ENCODE data around the gene PDCL2.

Gene PDCL2

DNA sequence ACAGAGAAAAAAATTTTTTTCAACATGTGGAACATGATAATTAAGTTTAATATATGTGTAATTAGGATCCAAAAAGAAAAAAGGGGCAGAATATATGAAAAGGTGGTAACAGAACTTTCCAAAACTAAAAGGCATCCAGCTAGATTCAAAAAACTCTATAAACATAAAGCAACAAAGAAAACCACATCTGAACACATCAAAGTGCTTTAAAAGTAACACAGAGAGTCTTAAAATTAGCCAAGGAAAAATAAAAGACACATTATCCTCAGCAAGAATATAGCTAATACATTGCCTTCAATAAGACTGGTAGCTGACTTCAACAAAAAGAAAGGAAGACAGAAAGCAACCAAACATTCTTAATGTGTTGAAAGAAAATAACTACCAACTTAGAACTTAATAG lies 53.5 kb downstream of the PDCL2 start:
- DNase-seq (ENCODE audit: low read depth), result no peak

DNA sequence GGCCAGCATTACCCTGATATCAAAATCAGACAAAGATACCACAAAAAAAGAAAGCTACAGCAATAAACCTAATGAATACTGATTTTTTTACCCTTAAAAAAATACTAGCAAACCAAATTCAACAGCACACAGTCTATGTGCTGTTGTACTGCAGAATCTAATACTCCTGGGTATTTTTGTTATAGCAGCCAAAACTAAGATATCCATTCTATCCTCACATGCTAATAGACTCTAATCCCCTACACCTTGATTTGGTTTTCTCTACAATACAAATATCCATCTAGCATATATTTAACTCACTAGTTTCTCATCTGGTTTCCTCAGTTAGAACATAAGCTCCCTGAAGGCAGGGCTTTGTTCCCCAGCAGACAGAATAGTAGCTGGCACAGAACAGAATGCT lies 57.7 kb downstream of the PDCL2 start:
- no peak for DNase-seq (ENCODE audit: low read depth)

DNA sequence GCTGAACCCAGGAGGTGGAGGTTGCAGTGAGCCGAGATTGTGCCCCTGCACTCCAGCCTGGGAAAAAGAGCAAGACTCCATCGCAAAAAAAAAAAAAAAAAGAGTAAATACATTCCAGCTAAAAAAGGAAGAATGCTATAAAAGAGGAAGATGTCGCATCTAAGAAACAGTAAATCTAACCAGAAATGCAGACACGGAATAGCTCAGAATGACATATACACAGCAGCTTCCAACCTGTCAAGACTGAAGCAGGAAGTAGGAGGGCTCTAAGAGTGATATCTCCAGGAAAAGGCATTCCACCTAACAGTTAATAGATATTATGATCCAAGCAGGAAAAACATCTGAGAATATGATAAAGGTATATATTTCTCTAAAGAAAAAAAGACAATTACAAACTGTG lies 61.4 kb downstream of the PDCL2 start:
- no peak for DNase-seq (ENCODE audit: low read depth)

DNA sequence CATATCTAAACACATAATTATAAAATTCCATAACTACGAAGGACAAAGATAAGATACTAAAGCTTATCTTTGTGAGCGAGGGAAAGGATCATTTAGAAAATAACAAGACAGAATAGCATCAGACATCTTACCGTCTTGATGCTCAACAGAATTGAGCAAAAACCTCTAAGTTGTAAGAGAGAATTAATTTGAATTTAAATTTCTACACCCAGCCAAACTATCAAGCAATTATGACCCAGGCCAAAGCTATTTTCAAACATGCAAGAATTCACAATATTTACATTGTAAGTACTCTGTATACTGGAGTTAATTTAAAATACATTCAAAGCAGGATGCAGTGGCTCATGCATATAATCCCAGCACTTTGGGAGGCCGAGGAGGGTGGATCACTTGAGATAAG lies 61.9 kb downstream of the PDCL2 start:
- DNase-seq (ENCODE audit: low read depth), result no peak

DNA sequence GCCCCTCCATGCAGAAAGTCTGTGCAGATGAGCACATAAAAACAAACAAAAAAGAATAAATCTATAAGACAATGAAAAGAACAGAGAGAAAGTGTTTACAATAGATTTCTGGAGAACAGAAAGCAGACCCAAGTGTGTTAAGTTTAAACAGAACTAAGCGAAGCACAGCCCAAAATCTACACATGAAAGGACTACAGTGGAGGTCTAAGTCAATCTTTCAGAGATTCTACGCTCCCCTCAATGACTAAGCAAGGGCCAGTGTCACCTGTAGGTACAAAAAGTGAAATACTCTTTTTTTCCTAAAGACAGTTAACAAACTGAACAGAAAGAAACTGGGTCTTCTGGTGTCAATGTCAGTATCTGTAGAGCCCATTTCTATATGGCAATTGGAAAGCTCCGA lies 63.6 kb downstream of the PDCL2 start:
- DNase-seq (ENCODE audit: low read depth), result no peak

DNA sequence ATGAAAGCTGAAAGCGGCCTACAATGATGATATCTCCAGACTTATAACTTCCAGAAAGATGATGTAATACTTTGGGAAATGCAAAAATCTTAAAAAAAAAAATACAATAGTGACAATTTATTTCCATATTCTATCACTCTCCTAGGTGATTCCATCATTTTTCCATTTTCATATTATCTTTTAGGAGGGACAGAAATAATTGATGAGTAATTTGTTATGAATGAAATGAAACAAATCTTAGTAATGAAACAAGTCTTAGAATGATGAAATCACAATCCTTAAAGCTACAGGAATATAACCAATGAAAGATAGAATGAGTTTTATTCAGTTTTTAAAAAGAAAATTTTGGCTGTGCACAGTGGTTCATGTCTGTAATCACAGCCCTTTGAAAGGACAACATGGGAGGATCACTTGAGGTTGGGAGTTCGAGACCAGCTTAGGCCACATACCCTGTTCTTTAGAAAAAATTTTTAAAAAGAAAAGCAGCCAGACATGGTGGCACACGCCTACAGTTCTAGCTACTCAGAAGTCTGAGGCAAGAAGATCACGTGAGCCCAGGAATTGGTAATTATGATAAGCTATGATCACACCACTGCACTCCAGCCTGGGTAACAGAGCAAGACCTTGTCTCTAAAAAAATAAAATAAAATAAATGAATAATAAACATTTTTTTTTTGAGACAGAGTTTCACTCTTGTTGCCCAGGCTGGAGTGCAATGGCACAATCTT lies 67.0 kb downstream of the PDCL2 start:
- DNase-seq (ENCODE audit: low read depth), result no peak

DNA sequence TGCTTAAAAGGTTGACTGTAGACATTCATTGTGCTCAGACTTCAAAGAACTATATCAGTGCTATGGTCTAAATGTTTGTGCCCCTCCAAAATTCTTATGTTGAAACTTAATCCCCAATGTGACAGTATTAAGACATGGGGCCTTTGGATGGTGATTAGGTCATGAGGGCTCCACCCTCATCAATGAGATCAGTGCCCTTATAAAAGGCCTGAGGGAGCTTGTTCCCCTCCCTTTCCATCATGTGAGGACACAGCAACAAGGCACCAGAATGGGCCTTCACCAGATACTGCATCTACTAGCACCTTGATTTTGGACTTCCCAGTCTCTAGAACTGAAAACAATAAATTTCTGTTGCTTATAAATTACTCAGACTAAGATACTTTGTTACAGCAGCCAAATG lies 73.6 kb downstream of the PDCL2 start:
- no peak for DNase-seq (ENCODE audit: low read depth)

DNA sequence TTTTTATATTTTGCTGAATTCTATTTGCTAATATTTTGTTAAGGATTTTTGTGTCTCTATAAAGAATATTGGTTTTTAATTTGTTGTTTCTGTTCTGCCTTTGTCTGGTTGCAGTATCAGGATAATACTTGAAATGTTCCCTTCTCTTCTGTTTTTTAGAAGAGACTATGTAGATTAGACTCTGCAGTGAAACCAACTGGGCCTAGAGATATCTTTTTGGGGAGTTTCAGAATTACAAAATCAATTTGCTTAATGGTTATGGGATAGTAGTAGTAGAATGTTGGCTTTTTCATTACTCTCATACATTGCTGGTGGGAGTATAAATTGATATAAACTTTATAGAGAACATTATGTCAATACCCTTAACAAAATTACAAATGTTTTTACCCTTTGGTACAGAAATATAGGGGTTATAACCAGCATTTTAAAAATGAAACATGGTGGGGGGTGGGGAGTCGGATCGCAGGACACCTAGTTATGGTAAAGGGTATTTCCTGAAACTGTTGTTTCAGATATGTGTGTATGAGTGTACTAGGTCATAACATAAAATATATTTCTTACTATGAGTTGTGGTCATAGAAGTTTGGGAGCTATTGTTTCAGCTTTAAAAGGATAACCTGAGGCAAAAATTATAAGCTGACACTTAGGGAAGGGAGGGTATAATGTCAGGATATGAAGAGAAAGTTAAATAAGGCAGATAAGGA lies 74.4 kb downstream of the PDCL2 start:
- DNase-seq (ENCODE audit: low read depth), result no peak

DNA sequence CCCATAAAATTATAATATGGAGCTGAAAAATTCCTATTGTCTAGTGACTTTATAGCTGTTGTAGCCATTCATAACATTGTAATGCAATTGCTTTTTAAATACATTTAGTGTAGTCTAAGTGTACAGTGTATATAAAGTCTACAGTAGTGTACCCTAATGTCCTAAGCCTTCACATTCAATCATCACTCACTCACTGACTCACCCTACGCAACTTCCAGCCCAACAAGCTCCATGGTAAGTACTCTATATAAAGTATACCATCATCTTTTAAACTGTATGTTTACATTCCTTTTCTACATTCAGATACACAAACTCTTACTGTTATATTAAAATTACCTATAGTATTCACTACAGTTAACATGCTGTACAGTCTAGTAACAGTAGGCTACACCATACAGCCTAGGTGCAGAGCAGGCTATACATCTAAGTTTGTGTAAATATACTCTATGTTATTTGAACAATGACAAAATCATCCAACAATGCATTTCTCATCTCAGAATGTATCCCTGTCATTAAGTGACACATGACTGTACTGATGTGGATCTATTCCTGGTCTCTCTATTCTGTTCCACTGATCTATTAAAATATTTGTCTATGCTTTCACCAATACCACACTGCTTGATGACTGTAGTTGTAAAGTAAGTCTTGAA lies 79.0 kb downstream of the PDCL2 start:
- DNase-seq (ENCODE audit: low read depth), result no peak

DNA sequence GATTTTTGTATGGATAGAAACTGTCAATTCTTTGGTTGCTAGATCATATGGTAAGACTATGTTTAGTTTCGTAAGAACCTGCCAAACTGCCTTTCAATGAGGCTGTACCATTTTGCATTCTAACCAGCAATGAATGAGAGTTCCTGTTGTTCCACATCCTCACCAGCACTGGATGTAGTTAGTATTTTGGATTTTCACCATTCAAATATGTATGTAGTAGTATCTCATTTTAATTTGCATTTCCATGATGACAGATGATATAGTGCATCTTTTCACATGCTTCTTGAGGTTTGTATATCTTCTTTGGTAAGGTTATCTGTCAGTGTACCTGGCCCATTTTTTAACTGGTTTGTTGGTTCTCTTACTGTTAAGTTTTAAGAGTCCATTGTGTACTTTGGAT lies 80.0 kb downstream of the PDCL2 start:
- DNase-seq (ENCODE audit: low read depth), result no peak

DNA sequence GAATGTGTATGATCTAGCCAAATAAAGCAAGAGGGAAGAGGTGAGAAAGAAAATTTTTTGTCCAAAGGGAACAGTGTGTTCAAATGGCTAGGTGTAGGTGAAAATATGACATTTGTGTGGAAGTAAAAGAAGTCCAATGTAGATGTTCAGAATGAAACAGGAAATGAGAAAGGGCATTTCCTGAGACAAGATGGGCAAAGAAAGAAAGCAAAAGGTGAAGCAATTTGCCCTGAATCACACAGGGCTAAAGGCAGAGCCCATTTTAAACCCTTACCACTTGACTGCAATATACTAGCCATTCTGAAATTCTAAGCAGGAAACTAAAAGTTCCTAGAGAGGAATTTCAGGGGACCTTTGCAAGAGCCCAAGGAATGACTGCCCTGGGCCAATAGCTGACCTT lies 81.4 kb downstream of the PDCL2 start:
- DNase-seq (ENCODE audit: low read depth), result no peak

DNA sequence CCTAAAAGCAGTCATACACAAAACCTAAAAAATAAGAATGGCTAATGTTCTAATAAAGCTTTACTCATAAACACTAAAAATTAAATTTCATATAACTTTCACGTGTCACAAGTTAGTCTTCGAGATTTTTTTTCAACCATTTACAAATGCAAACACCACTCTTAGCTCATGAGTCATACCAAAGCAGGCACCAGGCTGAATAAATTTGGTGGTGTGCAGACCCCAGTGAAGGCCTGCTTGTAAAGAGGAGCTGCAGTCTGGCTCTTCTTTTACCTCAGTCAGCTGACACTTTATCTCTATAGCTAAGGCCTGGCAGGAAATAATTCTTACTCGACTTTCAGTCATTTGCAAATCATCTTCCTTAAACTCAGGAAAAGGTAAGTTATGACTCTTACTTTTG lies 82.8 kb downstream of the PDCL2 start:
- DNase-seq (ENCODE audit: low read depth), result no peak

DNA sequence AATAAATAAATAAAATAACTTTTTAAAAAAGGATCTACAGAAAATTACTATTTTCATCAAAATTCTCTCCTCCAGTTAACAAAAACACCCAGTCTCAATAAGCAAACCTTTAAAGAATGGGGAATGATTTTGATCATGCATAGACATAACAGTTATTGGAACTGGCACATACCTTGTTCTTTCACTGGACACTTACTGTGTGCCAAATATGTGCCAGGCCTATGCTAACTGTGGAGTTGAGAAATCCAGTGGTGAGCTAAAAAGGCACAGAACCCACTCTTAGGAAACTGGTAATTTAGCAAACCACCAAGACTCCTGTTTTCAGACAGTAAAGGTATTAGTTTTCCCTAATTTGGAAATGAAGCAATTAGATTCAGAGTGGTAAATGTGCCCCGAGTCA lies 84.4 kb downstream of the PDCL2 start:
- DNase-seq (ENCODE audit: low read depth), result no peak
